Cardiac fibroblast (primary cell): ENCODE measurements around the gene ALK.

Experiments
- DNase-seq, 2 donors: peaks; one replicate each; pipeline versions ENCODE4 v3.0.0 to v3.0.0-alpha.2; 2010; ENCODE audit warnings: low read depth in 2 of 2
- H3K4me3 ChIP-seq, 2 donors: replicated peaks in 1 of 2; 1 replicate in 1 of 2; 2 replicates in 1 of 2; pipeline ENCODE4 v1.5.1; 2011; ENCODE audit warnings: low read depth in 2 of 2, low read length in 2 of 2, mild to moderate bottlenecking in 2 of 2, moderate library complexity in 1 of 2
- CTCF ChIP-seq: IDR thresholded peaks from one replicate; pipeline ENCODE4 v1.5.1; 2011; ENCODE audit warnings: low read depth, mild to moderate bottlenecking, low read length, inconsistent platforms

ALK gene

GRCh38 chr2:29688429-29688828 lies 233.0 kb downstream of the ALK start:
- DNase-seq: no peak
- no peak overlapping the region for H3K4me3 ChIP-seq
- TF ChIP-seq CTCF: no peak

GRCh38 chr2:29687121-29687520 lies 234.3 kb downstream of the ALK start:
- TF ChIP-seq CTCF: no peak
- DNase-seq: no peak
- no peak overlapping the region for H3K4me3 ChIP-seq

- no peak for TF ChIP-seq CTCF
- DNase-seq: no peak
- H3K4me3 ChIP-seq: no peak overlapping the region
These were observed 244.4 kb downstream of the ALK start for GRCh38 chr2:29676886-29677453.

- no peak for TF ChIP-seq CTCF
- DNase-seq: no peak
- no peak overlapping the region for H3K4me3 ChIP-seq
These were observed 256.8 kb downstream of the ALK start for GRCh38 chr2:29664578-29664977.

GRCh38 chr2:29663268-29663667 lies 258.1 kb downstream of the ALK start:
- DNase-seq: peak; percentile 47 to 97
- TF ChIP-seq CTCF: no peak
- H3K4me3 ChIP-seq: no peak overlapping the region

GRCh38 chr2:29662861-29663260 lies 258.5 kb downstream of the ALK start:
- no peak overlapping the region for H3K4me3 ChIP-seq
- peak in 1 of 2 donors; percentile 75 for DNase-seq
- TF ChIP-seq CTCF: no peak

- H3K4me3 ChIP-seq: no peak overlapping the region
- no peak for TF ChIP-seq CTCF
- no peak for DNase-seq
These were observed 261.2 kb downstream of the ALK start for GRCh38 chr2:29660201-29660600.
